SK-N-SH (cell line): ENCODE data around the gene LHPP. TPM values are rescaled to one million over a fixed set of nuclear protein-coding genes. Genes with fewer than 3 reads are reported as not detected.

ENCODE experiments used
- CTCF ChIA-PET: fragments of 300-600, 350-600 bp; formaldehyde crosslinking; extraction: SDS; loops from one replicate; lab custom pipeline; 2021; lab: Yijun Ruan, JAX
- POLR2A ChIA-PET: fragments of 350-600 bp; sonication (Branson Sonifier 250); formaldehyde crosslinking; extraction: SDS; loops from one replicate; lab custom pipeline; 2020; ENCODE audit warnings: antibody characterized with exemption, inconsistent platforms; lab: Yijun Ruan, JAX
- DNase-seq: peaks from one replicate; pipeline ENCODE4 v3.0.0; 2012
- H2AFZ ChIP-seq: fragments of 200-600 bp; sonication (generic); 2 replicates; pipeline ENCODE4 v1.8.1; 2016; ENCODE audit warnings: antibody characterized with exemption, mild to moderate bottlenecking, low read depth
- H3F3A ChIP-seq: fragments of 200-600 bp; sonication (generic); replicated peaks from 2 replicates; pipeline ENCODE3; 2016; ENCODE audit warnings: antibody characterized with exemption, mild to moderate bottlenecking; ENCODE audit not compliant: insufficient read depth
- H3K27ac ChIP-seq, 2 experiments: fragments of 200-500 bp in 1 of 2; fragments of 200-600 bp in 1 of 2; sonication (Bioruptor generic) in 1 of 2; sonication (generic), shearing (Covaris generic) in 1 of 2; 2 replicates each; pipeline versions ENCODE4 v1.5.1 to v1.6.1; 2014 to 2016; ENCODE audit warnings: low read depth in 2 of 2, inconsistent platforms in 1 of 2, low read length in 1 of 2, mild to moderate bottlenecking in 1 of 2, mixed read lengths in 1 of 2
- H3K27me3 ChIP-seq: fragments of 200-600 bp; sonication (generic), shearing (Covaris generic); 2 replicates; pipeline ENCODE4 v1.6.1; 2016; ENCODE audit warnings: mixed run types; ENCODE audit not compliant: insufficient read depth
- H3K36me3 ChIP-seq, 2 experiments: fragments of 200-500 bp in 1 of 2; fragments of 200-600 bp in 1 of 2; sonication (Bioruptor generic) in 1 of 2; sonication (generic) in 1 of 2; replicated peaks in 1 of 2; 2 replicates each; pipeline versions ENCODE3 to v1.5.1; 2014 to 2016; ENCODE audit warnings: low read length in 1 of 2, mild to moderate bottlenecking in 1 of 2; ENCODE audit not compliant: insufficient read depth in 2 of 2, control insufficient read depth in 1 of 2
- H3K4me1 ChIP-seq, 2 experiments: fragments of 200-500 bp in 1 of 2; fragments of 200-600 bp in 1 of 2; sonication (Bioruptor generic) in 1 of 2; sonication (generic), shearing (Covaris generic) in 1 of 2; 2 replicates each; pipeline versions ENCODE4 v1.5.1 to v1.6.1; 2014 to 2016; ENCODE audit warnings: low read depth in 1 of 2, low read length in 1 of 2, mixed run types in 1 of 2; ENCODE audit not compliant: insufficient read depth in 2 of 2, control insufficient read depth in 1 of 2
- H3K4me2 ChIP-seq: fragments of 200-600 bp; sonication (generic), shearing (Covaris generic); 2 replicates; pipeline ENCODE4 v1.6.1; 2017; ENCODE audit warnings: mixed run types
- H3K4me3 ChIP-seq, 2 experiments: fragments of 200-500 bp in 1 of 2; fragments of 200-600 bp in 1 of 2; sonication (Bioruptor generic) in 1 of 2; sonication (generic), shearing (Covaris generic) in 1 of 2; 2 replicates each; pipeline versions ENCODE4 v1.5.1 to v1.8.1; 2014 to 2016; ENCODE audit warnings: low read depth in 2 of 2, inconsistent platforms in 1 of 2, low read length in 1 of 2, mild to moderate bottlenecking in 1 of 2, mixed read lengths in 1 of 2, moderate library complexity in 1 of 2
- H3K79me2 ChIP-seq: fragments of 200-600 bp; sonication (generic); 2 replicates; pipeline ENCODE4 v1.8.1; 2017; ENCODE audit warnings: mild to moderate bottlenecking; ENCODE audit not compliant: insufficient read depth
- H3K9ac ChIP-seq: fragments of 200-600 bp; sonication (generic); 2 replicates; pipeline ENCODE4 v1.6.1; 2017; ENCODE audit warnings: mixed run types
- H3K9me2 ChIP-seq: fragments of 200-600 bp; sonication (generic); 2 replicates; pipeline ENCODE4 v1.6.1; 2017; ENCODE audit warnings: mixed run types
- H3K9me3 ChIP-seq: fragments of 200-600 bp; sonication (generic); 2 replicates; pipeline ENCODE4 v1.6.1; 2017; ENCODE audit warnings: mixed run types, mild to moderate bottlenecking, moderate library complexity
- H4K20me1 ChIP-seq: fragments of 200-600 bp; sonication (generic); 2 replicates; pipeline ENCODE4 v1.6.1; 2017; ENCODE audit warnings: mild to moderate bottlenecking, mixed run types; ENCODE audit not compliant: insufficient read depth
- CHD2 ChIP-seq: fragments of 150-350 bp; IDR thresholded peaks from 2 replicates; pipeline ENCODE4 v1.6.1; 2018; ENCODE audit warnings: low read length; ENCODE audit not compliant: partially characterized antibody
- EP300 ChIP-seq, 2 experiments: IDR thresholded peaks; 2 replicates each; pipeline versions ENCODE4 v1.4.0 to v1.6.1; 2012; ENCODE audit warnings: borderline replicate concordance in 1 of 2, low read depth in 1 of 2, low read length in 1 of 2
- EZH2phosphoT487 ChIP-seq: fragments of 200-600 bp; sonication (generic); IDR thresholded peaks from 2 replicates; pipeline ENCODE4 v1.6.1; 2017; ENCODE audit warnings: low read depth, mixed run types, mild to moderate bottlenecking, antibody characterized with exemption, moderate library complexity, borderline replicate concordance
- FOSL2 ChIP-seq: IDR thresholded peaks from 2 replicates; pipeline ENCODE4 v1.4.0; 2012; ENCODE audit warnings: low read depth, mild to moderate bottlenecking, moderate library complexity, borderline replicate concordance
- FOXJ3 ChIP-seq: sonication (generic); formaldehyde crosslinking; IDR thresholded peaks from 2 replicates; pipeline ENCODE4 v1.5.1; 2020; ENCODE audit warnings: mild to moderate bottlenecking, missing genetic modification reagents
- GATA2 ChIP-seq: sonication (generic); formaldehyde crosslinking; IDR thresholded peaks from 2 replicates; pipeline ENCODE4 v1.5.0; 2020; ENCODE audit warnings: mild to moderate bottlenecking, missing genetic modification reagents
- MEF2A ChIP-seq: IDR thresholded peaks from 2 replicates; pipeline ENCODE4 v1.4.0; 2012; ENCODE audit warnings: low read depth, borderline replicate concordance
- POLR2AphosphoS5 ChIP-seq: IDR thresholded peaks from 2 replicates; pipeline ENCODE4 v1.6.1; 2012; ENCODE audit warnings: low read depth, low read length
- RAD21 ChIP-seq: IDR thresholded peaks from 2 replicates; pipeline ENCODE4 v1.6.1; 2012; ENCODE audit warnings: mild to moderate bottlenecking, low read length
- RXRA ChIP-seq: IDR thresholded peaks from 2 replicates; pipeline ENCODE4 v1.4.0; 2012; ENCODE audit warnings: low read depth, mild to moderate bottlenecking, borderline replicate concordance
- TAF1 ChIP-seq: IDR thresholded peaks from 2 replicates; pipeline ENCODE4 v1.6.1; 2012; ENCODE audit warnings: low read depth, mild to moderate bottlenecking, low read length, moderate library complexity, borderline replicate concordance
- WGBS: methylation state at CpG from one replicate; pipeline ENCODE4 v1.1.6; 2017; ENCODE audit warnings: low lambda C conversion rate; 5-methylcytosine and 5-hydroxymethylcytosine counted together
- polyA plus RNA-seq, 3 experiments: library from polyadenylated mRNA; depleted of rRNA; stranded (reverse); fragments of >200 nt; gene quantifications; 2 replicates each; pipeline ENCODE4 v1.2.3, GENCODE V29; 2012
- TF ChIP-seq, protein P1 (sequence below): IDR thresholded peaks from 2 replicates; pipeline ENCODE4 v1.6.1; 2012; ENCODE audit warnings: mild to moderate bottlenecking, low read depth, low read length, moderate library complexity
- TF ChIP-seq, protein P2 (sequence below): IDR thresholded peaks from 2 replicates; pipeline ENCODE4 v1.4.0; 2012; ENCODE audit warnings: low read depth, borderline replicate concordance
- TF ChIP-seq, protein P3 (sequence below): IDR thresholded peaks from 2 replicates; pipeline ENCODE4; 2012
- TF ChIP-seq, protein P4 (sequence below): IDR thresholded peaks from 2 replicates; pipeline ENCODE4 v1.4.0; 2012; ENCODE audit warnings: low read depth, borderline replicate concordance
- TF ChIP-seq, protein P5 (sequence below): IDR thresholded peaks from 2 replicates; pipeline ENCODE4 v1.4.0; 2012; ENCODE audit warnings: low read depth
- TF ChIP-seq, protein P6 (sequence below): fragments of 200-600 bp; sonication (generic); IDR thresholded peaks from 2 replicates; pipeline ENCODE4 v1.6.1; 2017; ENCODE audit warnings: antibody characterized with exemption, mild to moderate bottlenecking, moderate library complexity
- TF ChIP-seq, protein P7 (sequence below): fragments of 150-350 bp; IDR thresholded peaks from 2 replicates; pipeline ENCODE4 v1.6.1; 2016; ENCODE audit warnings: mild to moderate bottlenecking, low read depth, low read length

Gene LHPP
- polyA plus RNA-seq, 1 of the 3 experiments (the other 2 are of a cell fraction), result 29.8 TPM

DNA sequence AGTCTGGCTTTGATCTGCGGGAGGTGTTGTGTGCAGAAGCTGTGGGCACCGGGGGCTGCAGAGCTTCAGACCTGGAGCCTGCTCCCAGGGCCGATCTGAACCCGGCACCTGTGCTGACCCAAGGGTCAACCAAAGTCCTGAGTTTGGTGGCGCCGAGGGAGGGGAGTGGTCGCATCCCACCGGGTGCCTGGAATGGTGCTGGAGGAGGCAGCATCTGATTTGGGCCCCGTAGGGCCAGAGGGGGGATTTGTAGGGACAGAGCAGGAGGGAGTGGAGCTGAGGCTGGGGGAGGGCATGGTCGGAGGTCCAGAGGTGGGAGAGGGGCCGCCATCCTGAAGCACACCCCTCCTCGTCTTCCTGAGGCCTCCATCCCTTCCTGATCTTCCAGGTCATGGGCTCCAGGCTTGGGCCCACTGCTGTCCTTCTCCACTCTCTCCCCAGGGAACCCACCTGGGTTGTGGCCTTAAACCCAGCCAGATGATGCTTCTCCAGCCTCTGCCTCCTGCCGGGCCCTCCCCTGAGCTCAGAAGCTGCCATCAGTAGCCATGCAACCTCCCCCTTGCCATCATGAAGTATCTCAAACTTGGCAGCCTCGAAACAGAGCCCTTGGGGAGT lies 112.9 kb downstream of the LHPP start:
- WGBS, result 82% methylated on average over 5 of the region's 14 CpGs
- Histone ChIP-seq H3K9me2 (no peaks in the 10 kb centered on the region), H3K9ac (no peak overlapping the region), H3K9me3 (no peaks in the 10 kb centered on the region), H3K4me2 (no peak overlapping the region), H2AFZ (no peak overlapping the region), H3K4me3 (no peak overlapping the region), H3K36me3 (no peaks in the 10 kb centered on the region), H4K20me1 (no peaks in the 10 kb centered on the region), H3K4me1 (no peaks in the 10 kb centered on the region), H3K27me3 (no peaks in the 10 kb centered on the region), H3K79me2 (no peaks in the 10 kb centered on the region), H3K27ac (no peak overlapping the region), H3F3A (no peaks in the 10 kb centered on the region)
- TF ChIP-seq, protein P1, sequence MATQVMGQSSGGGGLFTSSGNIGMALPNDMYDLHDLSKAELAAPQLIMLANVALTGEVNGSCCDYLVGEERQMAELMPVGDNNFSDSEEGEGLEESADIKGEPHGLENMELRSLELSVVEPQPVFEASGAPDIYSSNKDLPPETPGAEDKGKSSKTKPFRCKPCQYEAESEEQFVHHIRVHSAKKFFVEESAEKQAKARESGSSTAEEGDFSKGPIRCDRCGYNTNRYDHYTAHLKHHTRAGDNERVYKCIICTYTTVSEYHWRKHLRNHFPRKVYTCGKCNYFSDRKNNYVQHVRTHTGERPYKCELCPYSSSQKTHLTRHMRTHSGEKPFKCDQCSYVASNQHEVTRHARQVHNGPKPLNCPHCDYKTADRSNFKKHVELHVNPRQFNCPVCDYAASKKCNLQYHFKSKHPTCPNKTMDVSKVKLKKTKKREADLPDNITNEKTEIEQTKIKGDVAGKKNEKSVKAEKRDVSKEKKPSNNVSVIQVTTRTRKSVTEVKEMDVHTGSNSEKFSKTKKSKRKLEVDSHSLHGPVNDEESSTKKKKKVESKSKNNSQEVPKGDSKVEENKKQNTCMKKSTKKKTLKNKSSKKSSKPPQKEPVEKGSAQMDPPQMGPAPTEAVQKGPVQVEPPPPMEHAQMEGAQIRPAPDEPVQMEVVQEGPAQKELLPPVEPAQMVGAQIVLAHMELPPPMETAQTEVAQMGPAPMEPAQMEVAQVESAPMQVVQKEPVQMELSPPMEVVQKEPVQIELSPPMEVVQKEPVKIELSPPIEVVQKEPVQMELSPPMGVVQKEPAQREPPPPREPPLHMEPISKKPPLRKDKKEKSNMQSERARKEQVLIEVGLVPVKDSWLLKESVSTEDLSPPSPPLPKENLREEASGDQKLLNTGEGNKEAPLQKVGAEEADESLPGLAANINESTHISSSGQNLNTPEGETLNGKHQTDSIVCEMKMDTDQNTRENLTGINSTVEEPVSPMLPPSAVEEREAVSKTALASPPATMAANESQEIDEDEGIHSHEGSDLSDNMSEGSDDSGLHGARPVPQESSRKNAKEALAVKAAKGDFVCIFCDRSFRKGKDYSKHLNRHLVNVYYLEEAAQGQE, result no peak
- TF ChIP-seq EZH2phosphoT487 (no peak), CHD2 (no peak), GATA2 (CRISPR knock-in tag) (no peak), EP300 (IDR thresholded peaks at IDR 0.05; ENCODE audit: borderline replicate concordance in 1 of 2, low read depth in 1 of 2, low read length in 1 of 2) (no peak), POLR2AphosphoS5 (no peak), MEF2A (no peak), TAF1 (no peak), RAD21 (no peak), FOXJ3 (CRISPR knock-in tag) (no peak), RXRA (no peak), FOSL2 (no peak)
- TF ChIP-seq, protein P2, sequence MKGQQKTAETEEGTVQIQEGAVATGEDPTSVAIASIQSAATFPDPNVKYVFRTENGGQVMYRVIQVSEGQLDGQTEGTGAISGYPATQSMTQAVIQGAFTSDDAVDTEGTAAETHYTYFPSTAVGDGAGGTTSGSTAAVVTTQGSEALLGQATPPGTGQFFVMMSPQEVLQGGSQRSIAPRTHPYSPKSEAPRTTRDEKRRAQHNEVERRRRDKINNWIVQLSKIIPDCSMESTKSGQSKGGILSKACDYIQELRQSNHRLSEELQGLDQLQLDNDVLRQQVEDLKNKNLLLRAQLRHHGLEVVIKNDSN, result no peak
- TF ChIP-seq, protein P3, sequence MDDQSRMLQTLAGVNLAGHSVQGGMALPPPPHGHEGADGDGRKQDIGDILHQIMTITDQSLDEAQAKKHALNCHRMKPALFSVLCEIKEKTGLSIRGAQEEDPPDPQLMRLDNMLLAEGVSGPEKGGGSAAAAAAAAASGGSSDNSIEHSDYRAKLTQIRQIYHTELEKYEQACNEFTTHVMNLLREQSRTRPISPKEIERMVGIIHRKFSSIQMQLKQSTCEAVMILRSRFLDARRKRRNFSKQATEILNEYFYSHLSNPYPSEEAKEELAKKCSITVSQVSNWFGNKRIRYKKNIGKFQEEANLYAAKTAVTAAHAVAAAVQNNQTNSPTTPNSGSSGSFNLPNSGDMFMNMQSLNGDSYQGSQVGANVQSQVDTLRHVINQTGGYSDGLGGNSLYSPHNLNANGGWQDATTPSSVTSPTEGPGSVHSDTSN, result no peak
- TF ChIP-seq, protein P4, sequence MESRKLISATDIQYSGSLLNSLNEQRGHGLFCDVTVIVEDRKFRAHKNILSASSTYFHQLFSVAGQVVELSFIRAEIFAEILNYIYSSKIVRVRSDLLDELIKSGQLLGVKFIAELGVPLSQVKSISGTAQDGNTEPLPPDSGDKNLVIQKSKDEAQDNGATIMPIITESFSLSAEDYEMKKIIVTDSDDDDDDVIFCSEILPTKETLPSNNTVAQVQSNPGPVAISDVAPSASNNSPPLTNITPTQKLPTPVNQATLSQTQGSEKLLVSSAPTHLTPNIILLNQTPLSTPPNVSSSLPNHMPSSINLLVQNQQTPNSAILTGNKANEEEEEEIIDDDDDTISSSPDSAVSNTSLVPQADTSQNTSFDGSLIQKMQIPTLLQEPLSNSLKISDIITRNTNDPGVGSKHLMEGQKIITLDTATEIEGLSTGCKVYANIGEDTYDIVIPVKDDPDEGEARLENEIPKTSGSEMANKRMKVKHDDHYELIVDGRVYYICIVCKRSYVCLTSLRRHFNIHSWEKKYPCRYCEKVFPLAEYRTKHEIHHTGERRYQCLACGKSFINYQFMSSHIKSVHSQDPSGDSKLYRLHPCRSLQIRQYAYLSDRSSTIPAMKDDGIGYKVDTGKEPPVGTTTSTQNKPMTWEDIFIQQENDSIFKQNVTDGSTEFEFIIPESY, result no peak
- TF ChIP-seq, protein P5, sequence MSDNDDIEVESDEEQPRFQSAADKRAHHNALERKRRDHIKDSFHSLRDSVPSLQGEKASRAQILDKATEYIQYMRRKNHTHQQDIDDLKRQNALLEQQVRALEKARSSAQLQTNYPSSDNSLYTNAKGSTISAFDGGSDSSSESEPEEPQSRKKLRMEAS, result no peak
- TF ChIP-seq, protein P6, sequence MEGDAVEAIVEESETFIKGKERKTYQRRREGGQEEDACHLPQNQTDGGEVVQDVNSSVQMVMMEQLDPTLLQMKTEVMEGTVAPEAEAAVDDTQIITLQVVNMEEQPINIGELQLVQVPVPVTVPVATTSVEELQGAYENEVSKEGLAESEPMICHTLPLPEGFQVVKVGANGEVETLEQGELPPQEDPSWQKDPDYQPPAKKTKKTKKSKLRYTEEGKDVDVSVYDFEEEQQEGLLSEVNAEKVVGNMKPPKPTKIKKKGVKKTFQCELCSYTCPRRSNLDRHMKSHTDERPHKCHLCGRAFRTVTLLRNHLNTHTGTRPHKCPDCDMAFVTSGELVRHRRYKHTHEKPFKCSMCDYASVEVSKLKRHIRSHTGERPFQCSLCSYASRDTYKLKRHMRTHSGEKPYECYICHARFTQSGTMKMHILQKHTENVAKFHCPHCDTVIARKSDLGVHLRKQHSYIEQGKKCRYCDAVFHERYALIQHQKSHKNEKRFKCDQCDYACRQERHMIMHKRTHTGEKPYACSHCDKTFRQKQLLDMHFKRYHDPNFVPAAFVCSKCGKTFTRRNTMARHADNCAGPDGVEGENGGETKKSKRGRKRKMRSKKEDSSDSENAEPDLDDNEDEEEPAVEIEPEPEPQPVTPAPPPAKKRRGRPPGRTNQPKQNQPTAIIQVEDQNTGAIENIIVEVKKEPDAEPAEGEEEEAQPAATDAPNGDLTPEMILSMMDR, result no peak
- TF ChIP-seq, protein P7, sequence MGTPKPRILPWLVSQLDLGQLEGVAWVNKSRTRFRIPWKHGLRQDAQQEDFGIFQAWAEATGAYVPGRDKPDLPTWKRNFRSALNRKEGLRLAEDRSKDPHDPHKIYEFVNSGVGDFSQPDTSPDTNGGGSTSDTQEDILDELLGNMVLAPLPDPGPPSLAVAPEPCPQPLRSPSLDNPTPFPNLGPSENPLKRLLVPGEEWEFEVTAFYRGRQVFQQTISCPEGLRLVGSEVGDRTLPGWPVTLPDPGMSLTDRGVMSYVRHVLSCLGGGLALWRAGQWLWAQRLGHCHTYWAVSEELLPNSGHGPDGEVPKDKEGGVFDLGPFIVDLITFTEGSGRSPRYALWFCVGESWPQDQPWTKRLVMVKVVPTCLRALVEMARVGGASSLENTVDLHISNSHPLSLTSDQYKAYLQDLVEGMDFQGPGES, result no peak
- CTCF ChIA-PET, result interaction anchor here (1.2 to 1.3 kb wide), 2 partner anchors 9 to 34 kb away, joined by 3 read pairs; no protein-coding TSS in a partner anchor
- POLR2A ChIA-PET, result interaction anchor here (0.7 kb wide), 1 partner anchor 163 kb away, joined by 3 read pairs; no protein-coding TSS in a partner anchor
- no peak for DNase-seq
